ENCODE measurements around the gene HIF1A.

The HIF1A gene

DNA sequence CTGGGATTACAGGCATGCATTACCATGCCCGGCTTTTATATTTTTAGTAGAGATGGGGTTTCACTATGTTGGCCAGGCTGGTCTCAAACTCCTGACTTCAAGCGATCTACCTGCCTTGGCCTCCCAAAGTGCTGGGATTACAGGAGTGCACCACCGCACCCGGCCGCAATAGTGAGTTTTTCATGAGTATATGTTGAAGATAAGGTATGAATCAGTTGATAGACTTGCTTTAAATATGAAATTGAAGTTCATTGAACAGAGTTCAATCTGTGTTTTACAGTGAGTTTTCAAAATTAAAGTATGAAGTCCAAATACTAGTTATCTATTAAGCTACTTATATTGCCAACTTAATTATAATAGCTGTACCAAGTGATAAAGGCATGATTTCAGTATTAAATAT is 102.0 kb downstream of the HIF1A start:
- Histone ChIP-seq H3F3A (ENCODE audit: insufficient read depth) (peaks cover 17% of the 10 kb centered on the region; the same call in 1 of the 2 replicates), H4K20me1 (ENCODE audit: low read depth, low read length) (no peaks in the 10 kb centered on the region), H3K79me2 (ENCODE audit: insufficient read depth, low read length) (no peaks in the 10 kb centered on the region), H2AFZ (ENCODE audit: low read depth, low read length, severe bottlenecking) (no peak overlapping the region), H3K9me3 (ENCODE audit: insufficient read depth, low read length) (no peaks in the 10 kb centered on the region), H3K9me2 (replicated peaks; ENCODE audit: insufficient read depth, low read length) (no peaks in the 10 kb centered on the region), H3K4me2 (ENCODE audit: low read depth, low read length, poor library complexity, severe bottlenecking) (no peak overlapping the region), H3K27me3 (ENCODE audit: low read length) (no peaks in the 10 kb centered on the region), H3K36me3 (ENCODE audit: low read length) (peaks cover 21% of the 10 kb centered on the region; the same call in 1 of the 2 replicates), H3K4me3 (ENCODE audit: insufficient read depth, low read length, poor library complexity, severe bottlenecking) (no peak overlapping the region), H3K9ac (ENCODE audit: low read length) (no peak overlapping the region), H3K27ac (ENCODE audit: low read depth, low read length) (no peak overlapping the region)
- TF ChIP-seq, protein P1, sequence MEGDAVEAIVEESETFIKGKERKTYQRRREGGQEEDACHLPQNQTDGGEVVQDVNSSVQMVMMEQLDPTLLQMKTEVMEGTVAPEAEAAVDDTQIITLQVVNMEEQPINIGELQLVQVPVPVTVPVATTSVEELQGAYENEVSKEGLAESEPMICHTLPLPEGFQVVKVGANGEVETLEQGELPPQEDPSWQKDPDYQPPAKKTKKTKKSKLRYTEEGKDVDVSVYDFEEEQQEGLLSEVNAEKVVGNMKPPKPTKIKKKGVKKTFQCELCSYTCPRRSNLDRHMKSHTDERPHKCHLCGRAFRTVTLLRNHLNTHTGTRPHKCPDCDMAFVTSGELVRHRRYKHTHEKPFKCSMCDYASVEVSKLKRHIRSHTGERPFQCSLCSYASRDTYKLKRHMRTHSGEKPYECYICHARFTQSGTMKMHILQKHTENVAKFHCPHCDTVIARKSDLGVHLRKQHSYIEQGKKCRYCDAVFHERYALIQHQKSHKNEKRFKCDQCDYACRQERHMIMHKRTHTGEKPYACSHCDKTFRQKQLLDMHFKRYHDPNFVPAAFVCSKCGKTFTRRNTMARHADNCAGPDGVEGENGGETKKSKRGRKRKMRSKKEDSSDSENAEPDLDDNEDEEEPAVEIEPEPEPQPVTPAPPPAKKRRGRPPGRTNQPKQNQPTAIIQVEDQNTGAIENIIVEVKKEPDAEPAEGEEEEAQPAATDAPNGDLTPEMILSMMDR (IDR thresholded peaks at IDR 0.05; ENCODE audit: insufficient read depth, low read length, poor library complexity, severe bottlenecking) = no peak
- no peak for TF ChIP-seq EZH2phosphoT487 (conservative IDR thresholded peaks at IDR 0.05; ENCODE audit: low read length)
